NT2/D1 (cell line): Measurements from ENCODE around the gene DNAI1.
"Not testable (repeated sequence)": the region's sequence is repeated elsewhere in the genome, so short reads cannot be mapped to it uniquely, and the experiment has no call there.

ENCODE experiments used
- SUZ12 ChIP-seq: IDR thresholded peaks from 2 replicates; pipeline ENCODE4 v1.6.1; 2011; ENCODE audit not compliant: insufficient read length, insufficient read depth; ENCODE audit errors: extremely low read depth
- YY1 ChIP-seq: IDR thresholded peaks from 2 replicates; pipeline ENCODE4 v1.6.1; 2011; ENCODE audit not compliant: insufficient read length, insufficient read depth
- ZNF274 ChIP-seq: IDR thresholded peaks from 2 replicates; pipeline ENCODE4 v1.6.1; 2011; ENCODE audit warnings: mild to moderate bottlenecking, low read depth, low read length

DNA sequence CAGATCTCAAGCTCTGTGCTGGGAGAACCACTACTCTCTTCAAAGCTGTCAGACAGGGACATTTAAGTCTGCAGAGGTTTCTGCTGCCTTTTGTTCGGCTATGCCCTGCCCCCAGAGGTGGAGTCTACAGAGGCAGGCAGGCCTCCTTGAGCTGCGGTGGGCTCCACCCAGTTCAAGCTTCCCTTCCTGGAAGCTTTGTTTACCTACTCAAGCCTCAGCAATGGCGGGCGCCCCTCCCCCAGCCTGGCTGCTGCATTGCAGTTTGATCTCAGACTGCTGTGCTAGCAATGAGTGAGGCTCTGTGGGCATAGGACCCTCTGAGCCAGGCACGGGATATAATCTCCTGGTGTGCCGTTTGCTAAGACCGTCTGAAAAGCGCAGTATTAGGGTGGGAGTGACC, 73.4 kb downstream of the DNAI1 start:
- TF ChIP-seq SUZ12, ZNF274, YY1: not testable (repeated sequence)
